ENCODE measurements around the gene MS4A14. TPM values are rescaled to one million over a fixed set of nuclear protein-coding genes. Genes with fewer than 3 reads are reported as not detected.
A peak's percentile ranks its signal among the peaks of the same experiment; 100 is the strongest.

MS4A14 gene
- total and polyA plus RNA-seq, 2 experiments from 2014 or later: not detected

GRCh38 chr11:60367896-60368295 lies 28.4 kb upstream of the MS4A14 start:
- no peak for TF ChIP-seq CTCF (conservative IDR thresholded peaks at IDR 0.05; ENCODE audit: low read depth in 2 of 2)
- TF ChIP-seq CREB1 (CRISPR knock-in tag; IDR thresholded peaks at IDR 0.05; ENCODE audit: low read depth): no peak
- no peak for TF ChIP-seq EZH2 (IDR thresholded peaks at IDR 0.05; ENCODE audit: low read depth, unreplicated experiment)
- no peak for TF ChIP-seq NANOG (IDR thresholded peaks at IDR 0.05; ENCODE audit: borderline replicate concordance)
- TF ChIP-seq ZNF331 (CRISPR knock-in tag; IDR thresholded peaks at IDR 0.05; ENCODE audit: low read depth): no peak
- TF ChIP-seq EZH2phosphoT487 (IDR thresholded peaks at IDR 0.05; ENCODE audit: unreplicated experiment): no peak
- no peak for TF ChIP-seq POLR2AphosphoS5 (IDR thresholded peaks at IDR 0.05; ENCODE audit: low read depth)
- no peak for TF ChIP-seq STAT1 (IDR thresholded peaks at IDR 0.05; ENCODE audit: unreplicated experiment)
- no peak for TF ChIP-seq JUNB (IDR thresholded peaks at IDR 0.05; ENCODE audit: unreplicated experiment)
- TF ChIP-seq ETS1 (IDR thresholded peaks at IDR 0.05): no peak
- no peak for TF ChIP-seq ZNF462 (CRISPR knock-in tag; IDR thresholded peaks at IDR 0.05)
- no peak for TF ChIP-seq ZNF114 (CRISPR knock-in tag; IDR thresholded peaks at IDR 0.05)
- TF ChIP-seq REST (IDR thresholded peaks at IDR 0.05; ENCODE audit: unreplicated experiment): no peak
- H3K79me2 ChIP-seq (replicated peaks; ENCODE audit: insufficient read depth): no peaks in the 10 kb centered on the region
- peaks cover 18% of the 10 kb centered on the region for H3K9me2 ChIP-seq (ENCODE audit: insufficient read depth)
- Mint-ChIP-seq H3K9me3 (peaks cover 25% of the 10 kb centered on the region), H3K4me1 (peaks cover 16% of the 10 kb centered on the region), H3K27ac (no peak overlapping the region), H3K4me3 (no peak overlapping the region), H3K36me3 (ENCODE audit: low read depth) (peaks cover 31% of the 10 kb centered on the region), H3K27me3 (ENCODE audit: insufficient read depth, low read depth, poor library complexity) (peaks cover 3% of the 10 kb centered on the region)
- no peak overlapping the region for H3K4me3 ChIP-seq
- DNase-seq (ENCODE audit: low spot score) (no peak), ATAC-seq (no peak)
- no peak overlapping the region for H3K4me2 ChIP-seq
- H3K36me3 ChIP-seq (ENCODE audit: insufficient read depth): no peaks in the 10 kb centered on the region; the same call in 1 of the 2 replicates
- H3K27me3 ChIP-seq (ENCODE audit: insufficient read depth): no peaks in the 10 kb centered on the region
- no peaks in the 10 kb centered on the region for H3F3A ChIP-seq (replicated peaks; ENCODE audit: low read depth)
- 0 out of 2 replicates have a peak overlapping the region, but pooled peaks have one; percentile 23 for H2AFZ ChIP-seq
- H4K20me1 ChIP-seq (replicated peaks; ENCODE audit: insufficient read depth): no peaks in the 10 kb centered on the region
- peaks cover 11% of the 10 kb centered on the region for H3K4me1 ChIP-seq (ENCODE audit: insufficient read depth)
- no peak overlapping the region for H3K27ac ChIP-seq (ENCODE audit: low read depth)
